Neural cell (in vitro differentiated cells): ENCODE data around the gene ZNF276.

Experiments used
- EP300 ChIP-seq: fragments of 450-650 bp; conservative IDR thresholded peaks from 2 replicates; pipeline ENCODE4 v1.6.1; 2014; ENCODE audit warnings: antibody characterized with exemption, mild to moderate bottlenecking, moderate library complexity; ENCODE audit not compliant: poor library complexity, severe bottlenecking
- EZH2 ChIP-seq: fragments of 200-600, 300-800 bp; shearing (Covaris generic), sonication (generic); IDR thresholded peaks from 2 replicates; pipeline ENCODE4 v1.6.1; 2014; ENCODE audit warnings: antibody characterized with exemption, low read length, borderline replicate concordance, mild to moderate bottlenecking; ENCODE audit not compliant: insufficient read depth, poor library complexity, severe bottlenecking
- MXI1 ChIP-seq: fragments of 450-650 bp; conservative IDR thresholded peaks from 2 replicates; pipeline ENCODE4 v1.6.1; 2014; ENCODE audit warnings: antibody characterized with exemption, mild to moderate bottlenecking; ENCODE audit not compliant: poor library complexity, severe bottlenecking
- POLR2AphosphoS5 ChIP-seq: IDR thresholded peaks from 2 replicates; pipeline ENCODE4 v1.6.1; 2012
- SMC3 ChIP-seq: fragments of 450-650 bp; conservative IDR thresholded peaks from 2 replicates; pipeline ENCODE4 v1.6.1; 2014; ENCODE audit warnings: antibody characterized with exemption, mild to moderate bottlenecking, moderate library complexity; ENCODE audit not compliant: poor library complexity
- TF ChIP-seq, protein P1 (sequence below): fragments of 450-650 bp; IDR thresholded peaks from 2 replicates; pipeline ENCODE4 v1.5.1; 2014; ENCODE audit warnings: antibody characterized with exemption, mild to moderate bottlenecking, moderate library complexity; ENCODE audit not compliant: poor library complexity, severe bottlenecking

GRCh38 chr16:89761304-89761922, 40.1 kb downstream of the ZNF276 start:
- TF ChIP-seq EZH2 (no peak), EP300 (no peak), POLR2AphosphoS5 (no peak), SMC3 (no peak), MXI1 (no peak)
- TF ChIP-seq, protein P1, sequence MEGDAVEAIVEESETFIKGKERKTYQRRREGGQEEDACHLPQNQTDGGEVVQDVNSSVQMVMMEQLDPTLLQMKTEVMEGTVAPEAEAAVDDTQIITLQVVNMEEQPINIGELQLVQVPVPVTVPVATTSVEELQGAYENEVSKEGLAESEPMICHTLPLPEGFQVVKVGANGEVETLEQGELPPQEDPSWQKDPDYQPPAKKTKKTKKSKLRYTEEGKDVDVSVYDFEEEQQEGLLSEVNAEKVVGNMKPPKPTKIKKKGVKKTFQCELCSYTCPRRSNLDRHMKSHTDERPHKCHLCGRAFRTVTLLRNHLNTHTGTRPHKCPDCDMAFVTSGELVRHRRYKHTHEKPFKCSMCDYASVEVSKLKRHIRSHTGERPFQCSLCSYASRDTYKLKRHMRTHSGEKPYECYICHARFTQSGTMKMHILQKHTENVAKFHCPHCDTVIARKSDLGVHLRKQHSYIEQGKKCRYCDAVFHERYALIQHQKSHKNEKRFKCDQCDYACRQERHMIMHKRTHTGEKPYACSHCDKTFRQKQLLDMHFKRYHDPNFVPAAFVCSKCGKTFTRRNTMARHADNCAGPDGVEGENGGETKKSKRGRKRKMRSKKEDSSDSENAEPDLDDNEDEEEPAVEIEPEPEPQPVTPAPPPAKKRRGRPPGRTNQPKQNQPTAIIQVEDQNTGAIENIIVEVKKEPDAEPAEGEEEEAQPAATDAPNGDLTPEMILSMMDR: no peak
